Stimulated activated CD4-positive, alpha-beta T cell treated with anti-CD3 and anti-CD28 coated beads, Interleukin-15, amount 100 ng/mL, for 1 hour (primary cell): Measurements from ENCODE around the gene ANAPC15.
A peak's percentile ranks its signal among the peaks of the same experiment; 100 is the strongest.

Source experiments
- DNase-seq, 2 donors: peaks; one replicate each; pipeline ENCODE4 v3.0.0-alpha.2; 2020; ENCODE audit warnings: low read depth in 1 of 2, low spot score in 1 of 2

Gene ANAPC15

DNA sequence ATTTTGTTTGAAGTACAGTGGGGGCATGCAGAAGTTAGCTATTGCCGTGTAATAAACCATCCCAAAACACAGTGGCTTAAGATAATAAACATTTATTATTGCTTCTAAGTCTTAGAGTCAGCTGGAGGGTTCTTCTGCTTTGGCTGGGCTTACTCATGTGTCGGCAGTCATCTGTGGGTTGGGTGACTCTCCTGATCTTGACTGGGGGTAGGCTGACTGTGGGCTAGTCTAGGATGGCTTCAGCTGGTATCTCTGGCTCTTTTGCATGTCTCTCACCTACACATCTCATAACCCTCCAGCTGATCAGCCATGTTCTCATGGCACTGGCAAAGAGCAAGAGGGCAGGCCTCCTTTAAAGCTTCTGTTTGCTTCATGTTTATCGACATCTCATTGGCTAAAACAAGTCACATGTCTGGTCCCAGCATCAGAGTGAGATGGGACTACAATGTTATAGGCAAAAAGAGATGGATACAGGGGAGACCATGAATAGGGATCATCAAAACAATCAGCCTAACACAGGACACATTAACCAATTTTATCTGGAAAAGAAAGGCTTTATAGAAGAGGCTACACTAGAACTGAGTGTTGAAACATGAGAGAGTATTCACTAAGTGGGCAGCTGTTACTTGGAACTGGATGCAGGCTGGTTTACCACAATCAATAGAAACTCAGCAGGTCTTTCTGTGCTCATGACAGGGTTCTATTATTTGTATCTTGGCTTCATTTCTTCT lies 26.7 kb downstream of the ANAPC15 start:
- DNase-seq, result no peak

DNA sequence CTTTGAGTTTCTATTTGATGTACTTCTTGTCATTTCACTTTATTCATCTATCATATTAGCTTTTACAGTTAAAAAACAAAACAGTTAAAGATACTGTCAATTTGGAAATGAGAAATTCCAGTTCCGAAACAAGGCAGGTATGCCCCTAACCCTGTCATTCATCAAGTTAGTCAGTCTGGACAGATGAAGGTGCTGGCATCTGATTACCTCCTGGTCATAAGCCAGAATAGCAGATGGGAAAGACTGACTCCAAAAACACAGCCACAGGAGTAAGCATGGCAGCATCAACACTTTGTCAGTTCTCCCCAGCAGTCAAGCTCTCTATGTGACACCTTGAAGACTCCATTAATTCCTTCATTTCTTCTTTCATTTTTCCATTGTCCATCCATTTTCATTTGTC lies 27.5 kb downstream of the ANAPC15 start:
- DNase-seq, result no peak

DNA sequence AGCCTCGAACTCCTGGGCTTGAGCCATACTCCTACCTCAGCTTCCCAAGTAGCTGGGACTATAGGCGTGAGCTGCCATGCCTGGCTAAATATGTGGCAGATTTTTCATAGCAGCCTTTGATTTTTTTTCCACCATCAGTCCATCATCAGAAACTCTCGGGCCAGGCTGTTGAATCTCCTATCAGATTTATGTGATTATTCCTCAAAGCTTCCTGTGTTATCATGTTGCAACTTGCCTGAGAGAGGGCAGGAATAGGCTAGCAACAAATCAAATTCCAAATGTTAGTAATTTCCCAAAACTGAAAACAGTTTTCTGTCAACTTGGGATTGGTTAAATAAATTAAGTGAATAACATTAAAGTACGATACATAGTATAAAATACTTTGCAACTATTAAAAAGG lies 28.4 kb downstream of the ANAPC15 start:
- no peak for DNase-seq

DNA sequence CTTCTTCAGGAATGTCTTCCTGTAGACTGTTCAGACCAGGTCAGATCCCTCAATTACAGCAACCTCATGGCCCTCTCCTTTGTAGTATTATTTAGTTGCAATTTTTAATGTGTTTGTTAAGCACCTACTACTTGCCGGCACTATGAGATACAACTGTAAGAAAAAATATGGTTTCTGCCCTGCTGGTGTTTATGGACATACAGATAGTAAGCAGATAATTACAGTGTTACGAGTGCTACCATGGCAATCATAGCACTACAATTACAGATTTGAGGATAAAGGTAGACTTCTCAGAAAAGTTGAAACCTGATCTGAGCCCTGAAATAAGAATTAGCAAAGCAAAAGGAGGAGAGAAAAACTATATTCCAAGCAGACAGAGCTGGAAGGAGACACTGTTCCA lies 29.1 kb downstream of the ANAPC15 start:
- no peak for DNase-seq

DNA sequence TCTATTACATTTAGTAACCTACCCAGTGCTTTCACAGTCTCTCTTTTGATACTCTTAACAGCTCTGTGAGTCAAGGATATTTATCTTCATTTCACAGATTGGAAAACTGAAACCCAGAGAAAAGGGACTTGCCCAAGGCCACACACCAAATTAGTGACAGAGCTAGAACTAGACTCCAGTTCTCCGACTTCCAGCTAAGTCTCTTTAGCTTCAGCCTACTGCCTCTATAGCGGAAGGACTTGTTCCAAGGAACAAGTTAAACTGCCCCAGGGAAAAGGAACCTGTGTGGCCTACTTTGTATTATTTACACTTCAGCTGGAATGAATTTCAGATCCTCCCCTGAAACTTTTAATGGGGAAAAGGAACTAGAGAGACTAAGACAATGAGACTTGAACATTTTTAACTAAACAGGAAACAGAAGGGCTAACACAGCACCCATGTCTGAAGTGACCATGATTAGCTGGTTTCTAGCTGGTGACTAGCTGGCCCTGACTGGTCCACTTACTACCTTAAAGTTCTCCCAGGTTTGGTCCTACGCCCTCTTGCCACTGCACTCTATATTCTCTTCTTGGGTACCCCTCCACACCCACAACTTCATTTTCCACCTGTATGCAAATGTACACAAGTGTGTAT lies 30.6 kb downstream of the ANAPC15 start:
- no peak for DNase-seq

DNA sequence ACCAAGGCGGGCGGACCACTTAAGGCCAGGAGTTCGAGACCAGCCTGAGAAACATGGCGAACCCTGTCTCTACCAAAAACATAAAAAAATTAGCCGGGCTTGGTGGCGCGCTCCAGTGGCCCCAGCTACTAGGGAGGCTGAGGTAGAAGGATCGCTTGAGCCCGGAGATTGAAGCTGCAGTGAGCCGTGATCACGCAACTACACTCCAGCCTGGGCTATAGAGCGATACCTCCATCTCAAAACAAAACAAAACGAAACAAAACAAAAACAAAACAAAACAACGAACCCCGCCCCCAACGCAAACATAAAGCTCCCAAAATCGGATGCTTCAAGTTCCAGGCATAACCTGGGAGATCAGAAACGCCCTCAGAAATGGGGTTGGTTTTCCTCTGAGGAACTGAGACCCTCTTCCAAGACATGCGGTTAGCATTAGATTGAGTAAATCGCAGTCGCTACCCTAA lies 31.3 kb downstream of the ANAPC15 start:
- DNase-seq, result no peak

DNA sequence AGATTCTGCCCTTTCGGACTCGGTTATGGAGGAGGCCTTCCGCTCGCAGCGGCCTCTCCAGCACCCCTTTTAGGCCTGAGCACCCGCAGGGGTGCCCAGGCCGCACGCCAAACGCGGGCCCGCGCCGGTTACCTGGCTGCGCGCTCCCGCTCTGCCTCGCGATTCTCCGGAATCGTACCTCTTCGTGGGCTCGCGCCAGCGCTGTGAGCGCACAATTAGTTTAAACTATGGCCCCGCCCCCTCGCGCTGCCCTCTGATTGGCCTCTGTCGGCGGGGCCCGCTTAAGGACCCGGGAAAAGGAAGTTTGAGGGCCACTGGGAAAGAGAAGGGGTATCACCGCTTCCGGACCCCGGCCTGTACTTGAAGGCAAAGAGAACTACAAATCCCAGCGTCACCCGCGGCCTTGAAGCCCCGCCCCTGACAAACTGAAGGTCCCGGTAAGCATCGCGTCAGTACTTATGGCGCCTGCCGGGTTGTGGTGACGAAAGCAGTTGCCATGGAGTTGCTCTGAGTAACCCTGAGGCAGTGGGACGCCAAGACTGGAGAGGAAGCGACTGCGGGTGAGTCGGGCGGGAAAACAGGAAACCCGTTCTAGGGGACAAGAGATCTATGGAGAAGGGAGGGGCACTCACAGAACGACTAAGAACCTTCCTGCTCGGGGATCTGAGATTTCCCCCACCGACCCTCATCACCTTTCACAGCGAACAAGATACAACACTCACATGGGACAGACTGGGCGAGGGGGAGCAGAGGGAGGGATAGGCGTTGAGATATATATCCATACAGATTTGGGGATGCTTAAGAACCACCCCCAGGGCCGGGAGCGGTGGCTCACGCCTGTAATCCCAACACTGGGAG lies 31.9 kb downstream of the ANAPC15 start, which contains the start of the genes LRRC51 and NUMA1:
LRRC51 (plus strand) TSS at position 525 of the 858 bp plus-strand sequence. CDS start 8,234 bp downstream, outside the sequence.
NUMA1 (minus strand) TSS at position 217 of the 858 bp plus-strand sequence. CDS start 44,599 bp downstream, outside the sequence.
- DNase-seq, result peak; percentile 95 to 97

DNA sequence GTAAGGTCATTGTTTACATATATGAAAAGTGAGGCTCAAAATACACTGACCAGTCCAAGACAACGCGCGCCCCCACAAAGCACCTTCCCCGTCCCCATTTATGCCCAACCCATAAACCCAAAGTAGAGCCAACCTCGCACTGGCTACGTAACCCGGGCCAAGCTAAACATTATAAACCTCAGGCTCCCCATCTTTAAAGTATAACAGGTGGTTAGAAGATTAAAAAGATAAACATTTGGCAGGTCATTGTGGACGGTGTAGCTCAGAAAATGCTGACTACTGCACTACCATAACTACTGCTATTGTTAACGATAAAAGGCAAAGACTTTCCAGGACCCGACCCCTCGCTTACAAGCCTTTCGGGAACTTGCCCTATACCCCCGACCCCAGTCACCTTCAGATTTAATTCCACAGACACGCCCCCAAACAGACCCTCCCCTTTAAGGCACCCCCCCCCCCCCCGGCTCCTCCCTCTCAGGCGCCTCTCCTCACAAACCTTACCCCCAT lies 32.6 kb downstream of the ANAPC15 start:
- no peak for DNase-seq

DNA sequence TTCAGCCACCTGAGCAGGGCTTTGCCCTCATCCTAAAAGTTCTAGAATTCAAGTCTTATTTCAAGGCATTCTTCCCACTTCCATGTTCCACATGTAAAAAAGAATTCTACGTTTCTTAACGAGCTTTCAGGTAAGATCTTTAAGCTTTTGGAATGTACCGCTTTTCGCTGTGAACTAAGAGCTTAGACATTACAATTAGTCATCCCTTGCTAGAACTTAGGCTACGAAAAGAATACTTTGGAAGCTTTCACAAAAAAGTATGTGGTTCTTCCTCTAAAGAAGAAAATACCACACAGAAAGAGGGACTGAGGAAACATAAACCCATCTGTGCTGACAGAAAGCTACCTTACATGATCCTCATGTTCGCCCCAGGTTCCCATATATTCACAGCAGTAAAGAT lies 34.0 kb downstream of the ANAPC15 start:
- no peak for DNase-seq

DNA sequence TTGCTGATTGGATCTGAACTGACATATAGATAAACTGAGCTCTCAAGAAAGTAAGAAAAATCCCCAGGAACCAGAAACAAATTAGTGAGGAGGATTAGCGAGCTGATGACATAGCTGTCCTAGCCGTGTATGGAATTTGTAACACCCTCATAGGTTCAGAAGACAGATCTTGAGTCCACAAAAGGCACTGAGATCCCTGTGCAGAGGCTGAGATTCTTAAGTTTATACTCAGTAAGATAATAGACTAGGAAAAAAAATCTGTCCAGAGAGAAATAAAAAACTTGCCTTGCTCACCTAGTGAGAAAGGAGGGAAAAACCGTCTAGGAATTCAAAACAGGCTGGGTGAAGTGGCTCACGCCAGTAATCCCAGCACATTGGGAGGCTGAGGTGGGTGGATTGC lies 36.7 kb downstream of the ANAPC15 start:
- DNase-seq, result no peak

DNA sequence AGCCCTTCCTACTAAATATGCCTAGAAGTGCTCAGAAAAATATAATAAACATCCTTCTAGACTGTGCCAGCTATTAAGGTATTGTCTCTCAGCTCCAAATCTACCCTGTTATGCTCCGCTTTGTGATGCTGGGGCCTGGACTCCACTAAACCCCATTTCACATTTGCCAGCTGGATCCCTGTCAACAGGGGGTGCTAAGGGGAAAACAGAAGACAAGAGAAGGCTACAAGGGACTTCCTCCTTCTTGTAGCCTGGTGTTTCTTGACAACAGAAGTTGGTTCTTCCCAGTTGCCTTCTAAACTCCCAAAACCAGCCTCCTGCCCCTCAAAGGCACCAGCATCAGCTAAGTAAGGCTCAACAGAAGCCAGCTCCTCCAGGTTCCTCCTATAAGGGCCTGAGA lies 37.4 kb downstream of the ANAPC15 start:
- no peak for DNase-seq

DNA sequence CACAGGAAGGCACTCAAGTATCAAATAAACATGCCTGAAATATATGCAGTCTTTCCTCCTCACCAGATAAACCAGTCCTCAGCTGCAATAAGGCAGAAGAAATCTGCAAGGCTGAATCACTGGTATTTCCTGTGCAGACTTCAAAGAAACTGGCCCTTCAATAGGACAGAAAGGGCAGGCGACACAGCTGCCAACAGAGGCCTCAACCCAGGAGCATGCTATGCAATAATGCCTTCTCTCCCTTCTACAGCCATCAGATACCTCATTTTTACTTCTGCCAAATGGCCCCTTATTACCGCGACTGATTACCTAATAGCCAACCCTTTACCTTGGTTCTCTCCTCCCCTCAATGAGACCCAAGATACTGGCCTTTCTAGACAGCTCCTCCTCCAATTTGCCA lies 40.1 kb downstream of the ANAPC15 start:
- no peak for DNase-seq

DNA sequence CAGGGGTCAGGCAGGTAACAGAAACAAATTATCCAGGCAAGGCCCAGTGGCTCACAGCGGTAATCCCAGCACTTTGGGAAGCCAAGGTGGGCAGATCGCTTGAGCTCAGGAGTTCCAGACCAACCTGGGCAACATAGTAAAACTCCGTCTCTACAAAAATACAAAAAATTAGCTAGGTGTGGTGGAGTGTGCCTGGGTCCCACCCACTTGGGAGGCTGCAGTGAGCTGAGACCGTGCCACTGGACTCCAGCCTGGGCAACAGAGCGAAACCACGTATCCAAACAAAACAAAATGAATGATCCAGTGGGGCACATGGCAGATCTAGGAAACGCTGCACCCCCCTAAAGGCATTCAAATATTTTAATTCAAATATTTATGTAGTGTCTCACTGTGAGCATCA lies 42.0 kb downstream of the ANAPC15 start:
- no peak for DNase-seq

DNA sequence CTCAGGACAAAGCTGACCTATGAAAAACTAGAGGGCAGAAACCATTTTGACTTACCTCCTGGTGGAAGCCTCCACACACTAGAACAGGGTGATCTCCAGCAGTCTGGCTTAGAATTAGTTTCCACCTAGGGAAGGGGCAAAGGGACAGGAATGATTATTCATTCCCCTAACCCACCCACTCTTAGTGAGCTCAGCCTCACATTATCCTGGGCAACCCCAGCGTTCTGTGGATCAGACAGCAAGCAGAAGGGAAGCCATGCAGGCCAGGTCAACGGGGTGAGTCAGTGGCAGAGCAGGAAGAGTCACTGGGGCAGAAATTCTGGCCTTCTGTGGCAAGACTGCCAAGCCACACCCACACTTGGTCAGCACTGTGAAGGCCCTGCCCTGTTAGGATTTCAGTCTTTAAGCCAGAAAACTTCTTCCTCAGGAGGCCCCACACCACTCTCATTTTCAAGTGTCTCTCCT lies 42.7 kb downstream of the ANAPC15 start:
- no peak for DNase-seq

DNA sequence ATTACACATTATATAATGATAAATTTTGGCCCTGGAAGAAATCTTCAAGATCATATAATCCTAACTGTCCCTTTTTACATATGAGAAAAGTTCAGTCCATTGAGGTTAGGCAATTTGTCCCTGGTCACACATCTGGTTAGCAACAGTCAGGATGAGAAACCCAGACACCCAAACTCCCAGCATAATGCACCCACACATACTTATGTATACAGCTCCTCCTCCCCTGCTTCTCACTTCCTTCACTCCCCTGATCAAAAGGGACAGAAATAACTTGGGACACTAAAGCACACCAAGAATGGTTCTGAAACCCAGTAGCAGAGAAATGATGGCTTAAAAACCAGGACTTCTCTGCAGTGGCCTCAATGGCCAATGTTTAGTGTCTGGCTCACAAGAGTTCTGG lies 43.3 kb downstream of the ANAPC15 start:
- no peak for DNase-seq

DNA sequence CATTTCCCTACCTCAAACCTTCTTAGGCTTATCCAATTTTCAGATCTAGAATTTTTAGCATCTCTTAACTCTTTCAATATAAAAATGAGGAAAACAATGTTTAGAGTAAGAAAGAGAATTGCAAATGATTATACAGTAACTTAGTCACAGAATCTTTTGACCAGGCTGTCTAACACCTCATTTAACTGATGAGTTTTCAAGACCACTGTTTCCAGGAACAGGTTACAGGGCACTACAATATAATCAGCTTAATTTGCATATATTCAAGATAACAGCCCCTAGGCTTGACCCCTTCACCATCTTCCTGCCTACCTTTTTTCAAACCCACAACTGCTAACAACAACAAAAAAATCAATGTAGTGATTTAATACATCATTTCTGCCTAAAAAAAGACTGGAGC lies 44.8 kb downstream of the ANAPC15 start:
- no peak for DNase-seq

DNA sequence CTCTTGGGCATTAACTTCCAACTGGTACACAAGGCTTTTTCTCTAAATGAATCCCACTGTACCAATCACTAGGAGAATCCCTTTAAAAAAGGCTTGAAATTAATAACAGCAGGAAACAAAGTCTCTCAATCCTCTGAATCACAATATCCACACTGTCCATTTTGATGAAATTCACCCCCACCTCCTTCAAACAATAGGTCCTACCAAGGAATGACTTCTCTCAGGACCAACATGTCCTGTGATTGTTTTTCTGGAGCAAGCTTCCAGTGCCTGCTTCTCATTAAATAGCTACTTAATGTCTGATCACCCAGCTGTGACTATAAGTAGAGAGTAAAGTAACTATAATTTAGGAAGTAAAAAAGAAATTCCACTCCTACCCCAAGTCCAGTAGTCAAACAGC lies 45.2 kb downstream of the ANAPC15 start:
- no peak for DNase-seq

DNA sequence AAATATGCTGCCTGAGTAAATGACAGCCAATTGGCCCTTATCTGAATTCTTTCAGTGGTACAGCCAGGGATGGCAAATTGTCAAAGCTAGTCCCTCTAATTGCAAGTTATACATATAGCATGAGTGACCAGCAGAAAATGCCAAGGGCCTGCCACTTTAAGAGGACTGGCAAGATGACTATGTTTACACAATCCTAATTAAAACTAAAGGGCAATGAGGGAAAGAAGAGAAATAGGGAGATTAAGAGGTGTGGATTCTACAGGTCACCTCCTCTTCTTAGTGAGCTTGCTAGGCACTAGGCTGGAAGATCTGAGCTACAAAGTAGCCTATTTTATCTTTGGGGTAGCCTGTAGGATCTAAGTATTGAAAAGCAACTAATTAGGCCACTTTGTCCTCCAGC lies 45.6 kb downstream of the ANAPC15 start:
- DNase-seq, result no peak

DNA sequence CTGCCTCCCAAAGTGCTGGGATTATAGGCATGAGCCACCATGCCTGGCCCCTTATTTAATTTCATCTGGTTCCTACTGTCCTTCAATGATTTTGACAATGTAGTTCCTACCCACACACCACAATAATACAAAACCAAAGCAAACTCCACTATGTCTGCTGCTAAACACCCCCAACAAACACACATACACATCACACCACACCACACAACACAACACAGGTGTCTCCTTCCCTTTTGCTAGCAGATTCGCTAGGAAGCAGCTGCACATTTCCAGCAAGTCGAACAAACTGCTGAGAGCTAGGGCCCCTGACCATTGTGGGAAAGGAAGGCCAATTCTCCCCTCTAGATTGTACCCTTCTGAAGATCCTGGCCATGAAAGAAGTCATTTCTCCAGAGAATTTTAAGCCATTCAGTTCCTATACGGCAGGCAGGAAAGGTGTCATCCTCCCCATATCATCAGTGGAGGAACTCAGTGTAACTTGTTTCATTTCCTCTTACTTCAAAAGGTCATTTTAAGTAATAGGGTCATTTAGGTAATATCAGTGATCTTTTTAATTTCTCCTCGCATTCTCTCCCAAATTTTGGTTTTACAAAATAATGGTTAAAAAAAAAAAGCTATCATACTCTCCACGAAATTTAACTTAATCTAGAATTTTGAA lies 50.6 kb downstream of the ANAPC15 start:
- no peak for DNase-seq
